Activated CD8-positive, alpha-beta T cell treated with anti-CD3 and anti-CD28 coated beads for 36 hours (primary cell): ENCODE data around the gene TSHZ1. TPM values are rescaled to one million over a fixed set of nuclear protein-coding genes. Genes with fewer than 3 reads are reported as not detected.

ENCODE experiments used
- ATAC-seq: fragments of 200-7000 bp; cut with Tn5 transposase; one replicate; pipeline ENCODE4 v1.10.0; 2021; ENCODE audit warnings: mild to moderate bottlenecking, moderate library complexity
- CTCF ChIA-PET: fragments of 350-600 bp; sonication (Branson Sonifier 250); formaldehyde crosslinking; loops from one replicate; lab custom pipeline; 2021; ENCODE audit warnings: antibody characterized with exemption; lab: Charles Lee
- POLR2A ChIA-PET: fragments of 350-600 bp; sonication (Branson Sonifier 250); formaldehyde crosslinking; loops from one replicate; lab custom pipeline; 2021; ENCODE audit warnings: antibody characterized with exemption; lab: Charles Lee
- DNase-seq: peaks from one replicate; pipeline ENCODE4 v3.0.0-alpha.2; 2020
- H3K27ac Mint-ChIP-seq: one replicate; pipeline ENCODE4 v1.8.0; 2021; ENCODE audit warnings: mild to moderate bottlenecking, mixed read lengths
- H3K27me3 Mint-ChIP-seq: one replicate; pipeline ENCODE4 v1.8.0; 2021; ENCODE audit warnings: mixed read lengths
- H3K36me3 Mint-ChIP-seq: one replicate; pipeline ENCODE4 v1.8.0; 2021; ENCODE audit warnings: low read depth, mixed read lengths
- H3K4me1 Mint-ChIP-seq: one replicate; pipeline ENCODE4 v1.8.0; 2021; ENCODE audit warnings: low read depth, mixed read lengths
- H3K4me3 Mint-ChIP-seq: one replicate; pipeline ENCODE4 v1.8.0; 2021; ENCODE audit warnings: mild to moderate bottlenecking, moderate library complexity, mixed read lengths
- H3K9me3 Mint-ChIP-seq: one replicate; pipeline ENCODE4 v1.8.0; 2021; ENCODE audit warnings: mixed read lengths
- intact Hi-C: fragments of 100-400 bp; cut with micrococcal nuclease; formaldehyde crosslinking; loops from one replicate; pipeline ENCODE4 v1.10.0; 2022
- total RNA-seq, 2 experiments: library from RNA; stranded (reverse); gene quantifications; one replicate each; pipeline ENCODE4 v1.2.3, GENCODE V29; 2021
- TF ChIP-seq, protein P1 (sequence below): fragments of 200-600 bp; IDR thresholded peaks from one replicate; pipeline ENCODE4 v1.8.0; 2022; ENCODE audit warnings: antibody characterized with exemption, mild to moderate bottlenecking

Gene TSHZ1
- total RNA-seq, 2 experiments from 2014 or later, result 10.8 to 11.0 TPM

DNA sequence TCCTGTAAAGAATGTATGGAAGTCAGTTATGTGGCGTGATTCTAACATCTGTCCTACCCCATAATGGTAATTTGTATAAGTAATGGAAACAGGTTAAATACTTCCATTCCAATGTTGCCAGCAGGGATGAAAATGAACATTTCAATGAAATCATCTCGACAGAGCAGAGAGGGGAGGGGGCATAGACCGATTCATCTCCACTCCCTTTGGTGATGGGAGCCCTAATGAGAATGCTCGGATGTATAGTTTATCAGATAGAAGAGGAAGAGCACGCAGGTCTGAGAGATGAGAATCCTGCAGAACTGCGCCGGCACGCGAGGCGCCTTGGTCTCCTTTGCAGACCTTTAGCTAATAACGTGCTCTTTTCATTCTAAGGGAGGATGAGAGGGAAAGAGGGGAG, 61.4 kb downstream of the TSHZ1 start:
- Mint-ChIP-seq H3K4me3 (no peak overlapping the region), H3K27me3 (no peaks in the 10 kb centered on the region), H3K27ac (no peak overlapping the region), H3K4me1 (peaks cover 55% of the 10 kb centered on the region), H3K36me3 (no peaks in the 10 kb centered on the region), H3K9me3 (no peaks in the 10 kb centered on the region)
- ATAC-seq (no peak), DNase-seq (no peak)
- ChIA-PET POLR2A (no interaction called here), CTCF (no interaction called here)
- intact Hi-C loops, result no loop called here
- TF ChIP-seq, protein P1, sequence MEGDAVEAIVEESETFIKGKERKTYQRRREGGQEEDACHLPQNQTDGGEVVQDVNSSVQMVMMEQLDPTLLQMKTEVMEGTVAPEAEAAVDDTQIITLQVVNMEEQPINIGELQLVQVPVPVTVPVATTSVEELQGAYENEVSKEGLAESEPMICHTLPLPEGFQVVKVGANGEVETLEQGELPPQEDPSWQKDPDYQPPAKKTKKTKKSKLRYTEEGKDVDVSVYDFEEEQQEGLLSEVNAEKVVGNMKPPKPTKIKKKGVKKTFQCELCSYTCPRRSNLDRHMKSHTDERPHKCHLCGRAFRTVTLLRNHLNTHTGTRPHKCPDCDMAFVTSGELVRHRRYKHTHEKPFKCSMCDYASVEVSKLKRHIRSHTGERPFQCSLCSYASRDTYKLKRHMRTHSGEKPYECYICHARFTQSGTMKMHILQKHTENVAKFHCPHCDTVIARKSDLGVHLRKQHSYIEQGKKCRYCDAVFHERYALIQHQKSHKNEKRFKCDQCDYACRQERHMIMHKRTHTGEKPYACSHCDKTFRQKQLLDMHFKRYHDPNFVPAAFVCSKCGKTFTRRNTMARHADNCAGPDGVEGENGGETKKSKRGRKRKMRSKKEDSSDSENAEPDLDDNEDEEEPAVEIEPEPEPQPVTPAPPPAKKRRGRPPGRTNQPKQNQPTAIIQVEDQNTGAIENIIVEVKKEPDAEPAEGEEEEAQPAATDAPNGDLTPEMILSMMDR, result no peak

DNA sequence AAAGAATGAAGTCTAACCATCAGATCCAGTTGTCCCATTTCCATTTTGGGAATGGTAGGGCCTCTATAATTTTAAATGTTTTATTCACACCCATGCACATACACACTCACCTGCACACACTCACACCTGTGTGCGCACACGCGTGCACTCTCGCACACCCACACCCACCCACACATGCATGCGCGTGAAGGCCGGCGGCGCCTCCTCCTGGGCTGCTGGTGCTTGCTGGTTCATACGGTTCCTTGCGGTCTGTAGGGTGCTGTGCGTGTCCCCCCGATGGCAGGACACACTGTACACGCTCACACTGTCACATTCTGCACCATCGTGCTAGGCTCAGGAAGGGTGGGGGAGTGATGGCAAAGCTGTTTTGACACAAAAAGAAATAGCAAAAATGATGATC, 63.2 kb downstream of the TSHZ1 start:
- POLR2A ChIA-PET, result no interaction called here
- H3K27ac Mint-ChIP-seq, result no peak overlapping the region
- ATAC-seq, result no peak
- no peaks in the 10 kb centered on the region for H3K36me3 Mint-ChIP-seq
- no peak for DNase-seq
- no peaks in the 10 kb centered on the region for H3K9me3 Mint-ChIP-seq
- TF ChIP-seq, protein P1, result no peak
- no peaks in the 10 kb centered on the region for H3K27me3 Mint-ChIP-seq
- H3K4me3 Mint-ChIP-seq, result no peak overlapping the region
- peaks cover 45% of the 10 kb centered on the region for H3K4me1 Mint-ChIP-seq
- intact Hi-C loops, result no loop called here
- CTCF ChIA-PET, result no interaction called here

- CTCF ChIA-PET, result no interaction called here
- Mint-ChIP-seq H3K4me1 (peaks cover 46% of the 10 kb centered on the region), H3K27ac (no peak overlapping the region), H3K27me3 (no peaks in the 10 kb centered on the region), H3K9me3 (no peaks in the 10 kb centered on the region), H3K4me3 (no peak overlapping the region), H3K36me3 (no peaks in the 10 kb centered on the region)
- intact Hi-C loops, result no loop called here
- ATAC-seq, result no peak
- no peak for DNase-seq
- POLR2A ChIA-PET, result no interaction called here
- TF ChIP-seq, protein P1, result no peak
Observed at GRCh38 chr18:75275226-75275625, 64.6 kb downstream of the TSHZ1 start.

- CTCF ChIA-PET, result no interaction called here
- peak; percentile 9 for DNase-seq
- intact Hi-C loops, result no loop called here
- H3K9me3 Mint-ChIP-seq, result no peaks in the 10 kb centered on the region
- POLR2A ChIA-PET, result interaction anchor here (1.0 kb wide), 1 partner anchor 8 kb away, joined by 3 read pairs; no protein-coding TSS in a partner anchor
- peak; percentile 74 for ATAC-seq
- H3K4me3 Mint-ChIP-seq, result no peak overlapping the region
- TF ChIP-seq, protein P1, result no peak
- H3K27ac Mint-ChIP-seq, result peak overlapping the region; percentile 45
- H3K4me1 Mint-ChIP-seq, result peaks cover 45% of the 10 kb centered on the region
- no peaks in the 10 kb centered on the region for H3K36me3 Mint-ChIP-seq
- no peaks in the 10 kb centered on the region for H3K27me3 Mint-ChIP-seq
Observed at GRCh38 chr18:75276818-75277609, 66.4 kb downstream of the TSHZ1 start.

- Mint-ChIP-seq H3K4me1 (peaks cover 45% of the 10 kb centered on the region), H3K27ac (no peak overlapping the region), H3K27me3 (no peaks in the 10 kb centered on the region), H3K36me3 (no peaks in the 10 kb centered on the region), H3K4me3 (no peak overlapping the region), H3K9me3 (no peaks in the 10 kb centered on the region)
- DNase-seq, result no peak
- TF ChIP-seq, protein P1, result no peak
- ATAC-seq, result no peak
- CTCF ChIA-PET, result no interaction called here
- POLR2A ChIA-PET, result interaction anchor here (1.0 kb wide), 1 partner anchor 8 kb away, joined by 3 read pairs; no protein-coding TSS in a partner anchor
- intact Hi-C loops, result no loop called here
Observed at GRCh38 chr18:75277610-75277928, 67.0 kb downstream of the TSHZ1 start.
